ENCODE measurements around the gene BRAT1. TPM values are rescaled to one million over a fixed set of nuclear protein-coding genes. Genes with fewer than 3 reads are reported as not detected.
A peak's percentile ranks its signal among the peaks of the same experiment; 100 is the strongest.
"Not testable (repeated sequence)": the region's sequence is repeated elsewhere in the genome, so short reads cannot be mapped to it uniquely, and the experiment has no call there.

The BRAT1 gene
- total and polyA plus RNA-seq, 11 donors: 10.9 to 27.8 (median 14.9) TPM

DNA sequence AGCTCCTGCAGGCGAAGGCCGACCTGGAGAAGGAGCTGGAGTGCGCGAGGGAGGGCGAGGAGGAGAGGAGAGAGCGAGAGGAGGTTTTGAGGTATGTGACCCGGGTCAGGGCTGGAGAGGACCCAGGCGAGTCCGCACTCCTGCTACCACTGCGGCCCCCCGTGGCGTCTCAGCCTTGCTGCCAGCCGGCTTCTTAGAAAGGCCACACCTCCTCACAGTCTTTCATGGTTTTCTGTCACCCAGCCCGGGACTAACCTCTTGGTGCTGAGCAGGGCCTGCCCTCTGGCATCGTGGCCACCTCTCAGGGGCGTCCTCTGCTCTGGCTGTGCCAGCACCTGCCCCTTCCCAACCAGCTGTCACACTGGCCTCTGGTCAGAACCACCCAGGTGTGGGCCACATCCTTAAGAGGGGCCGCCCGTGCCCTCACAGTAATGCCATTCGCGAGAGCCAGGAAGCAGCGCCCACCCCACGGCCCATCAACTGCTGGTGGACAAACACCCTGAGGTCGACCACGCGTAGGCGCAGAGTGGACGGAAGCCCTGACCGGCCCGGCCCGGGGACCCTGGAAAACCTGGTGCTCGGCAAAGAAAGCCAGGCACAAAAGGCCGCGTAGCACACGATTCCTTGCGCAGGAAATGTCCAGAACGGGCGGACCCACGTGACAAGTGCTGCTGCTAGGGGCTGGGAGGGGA is 37.9 kb upstream of the BRAT1 start:
- no peak for TF ChIP-seq POLR2A (IDR thresholded peaks at IDR 0.05)
- TF ChIP-seq, protein P1, sequence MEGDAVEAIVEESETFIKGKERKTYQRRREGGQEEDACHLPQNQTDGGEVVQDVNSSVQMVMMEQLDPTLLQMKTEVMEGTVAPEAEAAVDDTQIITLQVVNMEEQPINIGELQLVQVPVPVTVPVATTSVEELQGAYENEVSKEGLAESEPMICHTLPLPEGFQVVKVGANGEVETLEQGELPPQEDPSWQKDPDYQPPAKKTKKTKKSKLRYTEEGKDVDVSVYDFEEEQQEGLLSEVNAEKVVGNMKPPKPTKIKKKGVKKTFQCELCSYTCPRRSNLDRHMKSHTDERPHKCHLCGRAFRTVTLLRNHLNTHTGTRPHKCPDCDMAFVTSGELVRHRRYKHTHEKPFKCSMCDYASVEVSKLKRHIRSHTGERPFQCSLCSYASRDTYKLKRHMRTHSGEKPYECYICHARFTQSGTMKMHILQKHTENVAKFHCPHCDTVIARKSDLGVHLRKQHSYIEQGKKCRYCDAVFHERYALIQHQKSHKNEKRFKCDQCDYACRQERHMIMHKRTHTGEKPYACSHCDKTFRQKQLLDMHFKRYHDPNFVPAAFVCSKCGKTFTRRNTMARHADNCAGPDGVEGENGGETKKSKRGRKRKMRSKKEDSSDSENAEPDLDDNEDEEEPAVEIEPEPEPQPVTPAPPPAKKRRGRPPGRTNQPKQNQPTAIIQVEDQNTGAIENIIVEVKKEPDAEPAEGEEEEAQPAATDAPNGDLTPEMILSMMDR (IDR thresholded peaks at IDR 0.05): no peak
- DNase-seq (peak in 1 of 5 donors; percentile 55), ATAC-seq (no peak)
- Histone ChIP-seq H3K27me3 (no peaks in the 10 kb centered on the region), H3K4me1 (peaks cover 0 to 3% (median 0%) of the 10 kb centered on the region in 12 donors), H3K4me3 (no peak overlapping the region), H3K9me3 (no peaks in the 10 kb centered on the region), H3K27ac (no peak overlapping the region), H3K36me3 (peaks cover 0 to 78% (median 58%) of the 10 kb centered on the region in 9 donors)
- 91 to 96% (median 95%) methylated on average over 33 to 38 of the region's 38 CpGs for WGBS, 4 donors
- intact Hi-C loops (cut with DNase I): no loop called here

DNA sequence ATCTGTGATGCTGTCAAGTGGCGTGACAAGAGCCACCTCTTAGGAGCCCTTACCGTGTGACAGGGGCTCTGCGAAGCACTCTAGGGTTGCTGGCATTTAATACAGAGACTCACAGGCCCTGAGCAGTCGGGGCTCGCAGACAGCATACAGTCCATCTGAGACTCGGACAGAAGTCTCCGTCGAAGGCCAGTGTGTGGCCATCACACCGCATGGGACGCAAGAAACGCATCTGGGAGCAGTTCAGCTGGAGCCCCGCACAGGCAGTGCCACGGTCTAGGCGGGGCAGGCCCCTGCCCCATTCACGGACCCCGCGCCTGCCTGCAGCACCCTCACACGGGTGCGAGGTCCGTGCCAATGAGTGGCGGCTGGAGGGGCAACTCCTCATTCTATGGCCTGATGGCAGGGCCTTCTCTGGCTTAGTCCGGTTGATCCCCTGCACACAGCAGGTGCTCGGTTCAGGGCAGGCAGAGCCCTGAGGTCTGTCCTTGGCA is 37.1 kb upstream of the BRAT1 start:
- DNase-seq: peak in 1 of 5 donors; percentile 57
- intact Hi-C loops (cut with DNase I): no loop called here
- H3K9me3 ChIP-seq: no peaks in the 10 kb centered on the region
- TF ChIP-seq, protein P1 (IDR thresholded peaks at IDR 0.05): no peak
- TF ChIP-seq POLR2A (IDR thresholded peaks at IDR 0.05): no peak
- no peak overlapping the region for H3K4me3 ChIP-seq
- peaks cover 0 to 80% (median 52%) of the 10 kb centered on the region in 9 donors for H3K36me3 ChIP-seq
- H3K4me1 ChIP-seq: no peaks in the 10 kb centered on the region
- 95 to 100% (median 96%) methylated on average over 7 to 23 of the region's 23 CpGs for WGBS, 4 donors
- peak in 1 of 4 donors; percentile 14 for ATAC-seq
- H3K27me3 ChIP-seq: no peaks in the 10 kb centered on the region
- H3K27ac ChIP-seq: no peak overlapping the region

DNA sequence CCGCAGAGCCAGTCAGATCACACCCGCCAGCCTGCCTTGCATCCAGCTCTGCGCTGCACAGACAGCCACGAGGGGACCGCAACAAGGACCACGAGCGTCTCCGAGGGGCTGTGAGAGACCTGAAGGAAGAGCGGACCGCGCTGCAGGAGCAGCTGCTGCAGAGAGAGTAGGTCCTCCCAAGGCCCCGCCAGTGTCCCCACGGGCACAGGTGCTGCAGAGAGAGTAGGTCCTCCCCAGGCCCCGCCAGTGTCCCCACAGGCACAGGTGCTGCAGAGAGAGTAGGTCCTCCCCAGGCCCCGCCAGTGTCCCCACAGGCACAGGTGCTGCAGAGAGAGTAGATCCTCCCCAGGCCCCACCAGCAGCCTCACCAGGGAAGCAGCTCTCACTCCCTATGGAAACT is 34.6 kb upstream of the BRAT1 start:
- H3K27me3 ChIP-seq; H3K9me3 ChIP-seq; intact Hi-C loops (cut with DNase I); H3K4me3 ChIP-seq; H3K27ac ChIP-seq; H3K4me1 ChIP-seq: not testable (repeated sequence)
- 94 to 97% (median 96%) methylated on average over 14 to 15 of the region's 15 CpGs for WGBS, 4 donors
- peaks cover 0 to 79% (median 52%) of the 10 kb centered on the region in 9 donors for H3K36me3 ChIP-seq
- ATAC-seq (peak in 1 of 4 donors; percentile 12), DNase-seq (peak in 1 of 5 donors; percentile 52)

DNA sequence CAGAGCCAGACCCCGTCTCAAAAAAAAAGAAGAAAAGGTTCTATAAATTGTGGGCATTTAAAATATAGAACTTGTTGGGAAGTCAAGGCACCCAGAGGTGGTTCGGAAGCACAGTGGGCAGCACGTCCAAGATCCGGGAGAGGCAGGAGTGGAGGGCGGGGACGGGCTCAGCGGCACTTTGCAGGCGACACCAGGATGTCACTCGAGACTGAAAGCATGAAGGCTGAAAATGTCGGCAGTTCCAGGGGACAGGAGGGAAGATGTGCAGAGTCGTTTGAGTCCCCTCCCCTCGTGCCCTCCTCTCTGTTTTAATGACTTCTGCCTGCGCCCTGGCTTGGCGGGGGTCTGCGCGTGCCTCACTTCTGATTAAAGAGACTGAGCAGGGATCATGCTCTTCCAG is 34.0 kb upstream of the BRAT1 start:
- TF ChIP-seq, protein P1 (IDR thresholded peaks at IDR 0.05): no peak
- no peak for TF ChIP-seq POLR2A (IDR thresholded peaks at IDR 0.05)
- 90 to 96% (median 92%) methylated on average over 16 of the region's 16 CpGs for WGBS, 4 donors
- Histone ChIP-seq H3K27me3 (no peaks in the 10 kb centered on the region), H3K36me3 (peaks cover 0 to 78% (median 51%) of the 10 kb centered on the region in 9 donors), H3K27ac (no peak overlapping the region), H3K4me3 (no peak overlapping the region), H3K9me3 (no peaks in the 10 kb centered on the region), H3K4me1 (no peaks in the 10 kb centered on the region)
- ATAC-seq (no peak), DNase-seq (no peak)
- intact Hi-C loops (cut with DNase I): no loop called here
